ENCODE results near the gene CCDC57.

CCDC57 gene

GRCh38 chr17:82085031-82085861 is 127.4 kb downstream of the CCDC57 start:
- Histone ChIP-seq H3K4me1 (ENCODE audit: control insufficient read depth, low read depth, low read length) (no peaks in the 10 kb centered on the region), H3K4me3 (ENCODE audit: low read length) (no peak overlapping the region), H3K27ac (ENCODE audit: low read length) (no peak overlapping the region), H3K27me3 (ENCODE audit: control insufficient read depth, insufficient read depth, low read length) (no peaks in the 10 kb centered on the region), H3K9ac (ENCODE audit: low read length) (no peak overlapping the region), H3K36me3 (ENCODE audit: control insufficient read depth, low read depth, low read length) (peaks cover 99% of the 10 kb centered on the region), H3K9me3 (ENCODE audit: control insufficient read depth, low read depth, low read length) (no peaks in the 10 kb centered on the region)

DNA sequence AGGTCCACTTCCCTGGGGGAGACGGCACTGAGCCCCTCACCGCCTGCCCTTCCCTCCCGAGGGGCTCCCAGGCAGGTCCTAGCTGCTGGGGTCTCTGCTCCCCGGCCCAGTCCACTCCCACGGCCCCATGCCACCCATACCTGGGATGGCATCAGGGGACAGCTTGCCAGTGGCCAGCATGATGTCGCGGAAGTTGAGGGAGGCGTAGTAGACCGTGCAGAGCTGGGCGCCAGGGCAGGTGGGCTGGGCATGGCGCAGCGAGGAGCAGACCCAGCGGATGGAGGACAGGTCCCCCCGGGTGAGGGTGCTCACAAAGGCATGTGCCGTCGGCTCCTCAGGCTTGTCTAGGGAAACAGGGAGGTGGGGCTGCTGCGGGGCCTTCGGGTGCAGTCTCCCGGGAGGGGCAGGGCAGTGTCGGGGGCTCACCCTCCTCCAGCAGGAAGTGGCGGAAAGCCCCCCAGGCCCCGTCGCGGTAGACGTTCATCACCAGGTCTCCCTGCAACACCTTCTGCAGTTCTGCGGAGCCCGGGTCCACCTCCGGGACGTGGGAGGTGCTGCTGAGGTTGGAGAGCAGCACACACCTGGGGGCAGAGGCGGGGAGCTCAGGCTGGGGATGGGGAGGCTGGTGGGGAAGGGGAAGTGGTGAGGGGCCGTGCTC is 128.1 kb downstream of the CCDC57 start:
- Histone ChIP-seq H3K27ac (ENCODE audit: low read length) (no peak overlapping the region), H3K9ac (ENCODE audit: low read length) (no peak overlapping the region), H3K27me3 (ENCODE audit: control insufficient read depth, insufficient read depth, low read length) (no peaks in the 10 kb centered on the region), H3K4me1 (ENCODE audit: control insufficient read depth, low read depth, low read length) (no peaks in the 10 kb centered on the region), H3K36me3 (ENCODE audit: control insufficient read depth, low read depth, low read length) (peaks cover 99% of the 10 kb centered on the region), H3K4me3 (ENCODE audit: low read length) (no peak overlapping the region), H3K9me3 (ENCODE audit: control insufficient read depth, low read depth, low read length) (no peaks in the 10 kb centered on the region)

- Histone ChIP-seq H3K9me3 (ENCODE audit: control insufficient read depth, low read depth, low read length) (no peaks in the 10 kb centered on the region), H3K27ac (ENCODE audit: low read length) (no peak overlapping the region), H3K9ac (ENCODE audit: low read length) (no peak overlapping the region), H3K36me3 (ENCODE audit: control insufficient read depth, low read depth, low read length) (peaks cover 97% of the 10 kb centered on the region), H3K4me1 (ENCODE audit: control insufficient read depth, low read depth, low read length) (no peaks in the 10 kb centered on the region), H3K4me3 (ENCODE audit: low read length) (no peak overlapping the region), H3K27me3 (ENCODE audit: control insufficient read depth, insufficient read depth, low read length) (no peaks in the 10 kb centered on the region)
These were observed 128.9 kb downstream of the CCDC57 start for GRCh38 chr17:82083533-82084359.

DNA sequence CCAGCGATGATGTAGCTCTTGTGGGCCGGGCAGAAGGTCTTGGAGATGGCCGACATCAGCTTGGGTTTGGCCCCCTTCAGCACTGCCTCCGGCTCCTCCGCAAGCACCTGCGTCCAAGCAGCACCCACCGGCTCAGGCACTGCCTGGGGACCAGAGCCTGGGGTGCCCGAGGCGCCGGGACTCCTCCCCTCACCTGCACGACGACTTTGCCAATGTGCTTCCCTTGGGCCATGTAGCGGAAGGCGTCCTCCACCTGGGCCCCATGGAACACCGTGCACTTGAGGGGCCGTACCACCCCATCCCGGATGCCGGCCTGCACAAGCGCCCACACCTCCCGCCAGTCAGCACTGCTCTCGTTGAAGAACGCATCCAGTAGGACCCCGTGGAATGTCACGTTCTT is 129.6 kb downstream of the CCDC57 start:
- Histone ChIP-seq H3K9me3 (ENCODE audit: control insufficient read depth, low read depth, low read length) (no peaks in the 10 kb centered on the region), H3K27me3 (ENCODE audit: control insufficient read depth, insufficient read depth, low read length) (no peaks in the 10 kb centered on the region), H3K9ac (ENCODE audit: low read length) (no peak overlapping the region), H3K4me1 (ENCODE audit: control insufficient read depth, low read depth, low read length) (no peaks in the 10 kb centered on the region), H3K36me3 (ENCODE audit: control insufficient read depth, low read depth, low read length) (peaks cover 97% of the 10 kb centered on the region), H3K4me3 (ENCODE audit: low read length) (no peak overlapping the region), H3K27ac (ENCODE audit: low read length) (no peak overlapping the region)

DNA sequence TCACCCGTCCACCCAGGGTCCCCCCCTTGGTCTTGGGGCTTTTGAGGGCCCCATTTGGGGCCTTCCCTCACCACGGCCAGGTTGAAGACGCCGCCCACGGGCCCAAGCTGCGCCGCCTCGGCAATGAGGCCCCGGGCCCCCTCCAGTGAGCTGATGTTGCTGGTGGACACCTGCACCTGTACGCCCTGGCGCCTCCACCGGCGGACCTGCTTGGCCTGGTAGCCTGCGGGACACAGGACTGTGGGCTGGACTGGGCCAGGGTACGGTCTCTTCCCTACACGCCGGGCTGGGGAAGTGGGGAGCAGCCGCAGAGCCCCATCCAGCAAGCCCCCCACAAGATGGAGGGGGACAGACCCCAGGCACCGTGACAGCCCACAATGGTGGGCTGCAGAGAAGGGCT is 130.2 kb downstream of the CCDC57 start:
- Histone ChIP-seq H3K27ac (ENCODE audit: low read length) (no peak overlapping the region), H3K4me3 (ENCODE audit: low read length) (no peak overlapping the region), H3K4me1 (ENCODE audit: control insufficient read depth, low read depth, low read length) (no peaks in the 10 kb centered on the region), H3K9ac (ENCODE audit: low read length) (no peak overlapping the region), H3K9me3 (ENCODE audit: control insufficient read depth, low read depth, low read length) (no peaks in the 10 kb centered on the region), H3K36me3 (ENCODE audit: control insufficient read depth, low read depth, low read length) (peaks cover 92% of the 10 kb centered on the region), H3K27me3 (ENCODE audit: control insufficient read depth, insufficient read depth, low read length) (no peaks in the 10 kb centered on the region)

GRCh38 chr17:82081966-82082365 is 130.7 kb downstream of the CCDC57 start:
- no peak overlapping the region for H3K27ac ChIP-seq (ENCODE audit: low read length)
- H3K36me3 ChIP-seq (ENCODE audit: control insufficient read depth, low read depth, low read length) = peaks cover 87% of the 10 kb centered on the region
- H3K27me3 ChIP-seq (ENCODE audit: control insufficient read depth, insufficient read depth, low read length) = no peaks in the 10 kb centered on the region

DNA sequence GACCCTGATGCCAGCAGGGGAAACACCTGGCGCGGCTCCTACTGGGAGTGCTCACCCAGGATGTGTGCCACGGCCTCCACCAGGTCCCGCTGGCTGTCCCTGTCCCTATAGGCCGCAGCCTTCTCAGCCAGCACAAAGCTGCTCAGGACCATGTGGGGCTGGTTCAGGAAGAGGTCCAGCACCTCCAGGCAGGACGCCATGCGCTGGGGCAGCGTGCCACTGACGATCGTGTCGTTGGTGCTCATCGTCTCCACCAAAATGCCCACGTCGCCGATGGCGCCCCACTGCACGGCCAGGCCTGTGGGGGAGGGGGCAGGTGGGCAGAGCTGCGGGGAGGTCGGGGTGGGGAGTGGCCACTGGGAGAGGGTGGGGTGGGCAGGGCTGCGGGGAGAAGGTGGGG is 131.1 kb downstream of the CCDC57 start:
- Histone ChIP-seq H3K4me1 (ENCODE audit: control insufficient read depth, low read depth, low read length) (no peaks in the 10 kb centered on the region), H3K4me3 (ENCODE audit: low read length) (no peak overlapping the region), H3K27ac (ENCODE audit: low read length) (no peak overlapping the region), H3K36me3 (ENCODE audit: control insufficient read depth, low read depth, low read length) (peaks cover 83% of the 10 kb centered on the region), H3K9me3 (ENCODE audit: control insufficient read depth, low read depth, low read length) (no peaks in the 10 kb centered on the region), H3K9ac (ENCODE audit: low read length) (no peak overlapping the region), H3K27me3 (ENCODE audit: control insufficient read depth, insufficient read depth, low read length) (no peaks in the 10 kb centered on the region)

More at GRCh38 chr17:82081966-82082365, 130.7 kb downstream of the CCDC57 start:
- H3K4me3 ChIP-seq (ENCODE audit: low read length) = no peak overlapping the region
- H3K9ac ChIP-seq (ENCODE audit: low read length) = no peak overlapping the region
- H3K9me3 ChIP-seq (ENCODE audit: control insufficient read depth, low read depth, low read length) = no peaks in the 10 kb centered on the region
- H3K4me1 ChIP-seq (ENCODE audit: control insufficient read depth, low read depth, low read length) = no peaks in the 10 kb centered on the region

DNA sequence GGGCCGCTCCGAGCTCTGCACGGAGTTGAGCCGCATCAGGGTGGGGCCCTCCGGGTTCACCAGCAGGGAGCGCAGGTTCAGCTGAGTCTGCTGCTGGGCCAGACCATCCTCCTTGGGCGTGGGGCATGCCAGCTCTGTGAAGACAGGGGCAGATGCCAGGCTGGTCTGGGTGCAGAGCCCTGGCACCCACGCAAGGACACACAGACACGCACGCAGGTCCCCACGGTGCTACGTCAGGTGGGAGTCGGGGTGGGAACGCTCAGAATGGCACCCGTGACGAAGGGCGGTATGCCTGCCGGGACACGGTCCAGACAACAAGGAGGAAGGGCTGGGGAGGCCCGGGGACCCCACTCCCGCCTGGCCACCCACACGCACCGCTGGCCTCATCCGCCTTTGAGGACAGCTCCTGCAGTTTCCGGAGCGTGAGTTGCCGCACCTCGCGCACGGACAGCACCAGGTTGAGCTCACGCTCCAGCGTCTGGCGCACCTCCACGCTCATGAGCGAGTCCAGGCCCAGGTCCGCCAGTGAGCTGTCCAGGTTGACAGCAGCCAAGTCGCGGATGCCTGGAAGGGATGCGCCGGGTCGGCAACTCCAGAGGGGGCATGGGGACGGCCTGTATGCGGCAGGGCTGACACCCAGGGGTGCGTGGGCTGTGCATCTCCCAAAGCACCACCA is 131.7 kb downstream of the CCDC57 start:
- H3K9me3 ChIP-seq (ENCODE audit: control insufficient read depth, low read depth, low read length) = no peaks in the 10 kb centered on the region
- no peak overlapping the region for H3K4me3 ChIP-seq (ENCODE audit: low read length)
- H3K9ac ChIP-seq (ENCODE audit: low read length) = no peak overlapping the region
- H3K27ac ChIP-seq (ENCODE audit: low read length) = no peak overlapping the region
- H3K27me3 ChIP-seq (ENCODE audit: control insufficient read depth, insufficient read depth, low read length) = no peaks in the 10 kb centered on the region
- no peaks in the 10 kb centered on the region for H3K4me1 ChIP-seq (ENCODE audit: control insufficient read depth, low read depth, low read length)
- H3K36me3 ChIP-seq (ENCODE audit: control insufficient read depth, low read depth, low read length) = peaks cover 76% of the 10 kb centered on the region

- H3K36me3 ChIP-seq (ENCODE audit: control insufficient read depth, low read depth, low read length) = peaks cover 69% of the 10 kb centered on the region
- no peak overlapping the region for H3K27ac ChIP-seq (ENCODE audit: low read length)
- no peak overlapping the region for H3K4me3 ChIP-seq (ENCODE audit: low read length)
- H3K9me3 ChIP-seq (ENCODE audit: control insufficient read depth, low read depth, low read length) = no peaks in the 10 kb centered on the region
- no peaks in the 10 kb centered on the region for H3K27me3 ChIP-seq (ENCODE audit: control insufficient read depth, insufficient read depth, low read length)
- no peaks in the 10 kb centered on the region for H3K4me1 ChIP-seq (ENCODE audit: control insufficient read depth, low read depth, low read length)
- no peak overlapping the region for H3K9ac ChIP-seq (ENCODE audit: low read length)
These were observed 132.4 kb downstream of the CCDC57 start for GRCh38 chr17:82080048-82080788.

- Histone ChIP-seq H3K9me3 (ENCODE audit: control insufficient read depth, low read depth, low read length) (no peaks in the 10 kb centered on the region), H3K27me3 (ENCODE audit: control insufficient read depth, insufficient read depth, low read length) (no peaks in the 10 kb centered on the region), H3K27ac (ENCODE audit: low read length) (no peak overlapping the region), H3K4me1 (ENCODE audit: control insufficient read depth, low read depth, low read length) (no peaks in the 10 kb centered on the region), H3K9ac (ENCODE audit: low read length) (no peak overlapping the region), H3K36me3 (ENCODE audit: control insufficient read depth, low read depth, low read length) (peaks cover 58% of the 10 kb centered on the region), H3K4me3 (ENCODE audit: low read length) (no peak overlapping the region)
These were observed 133.5 kb downstream of the CCDC57 start for GRCh38 chr17:82079001-82079677.

Data from iPS-18a (cell line).